GM19395 (cell line): Measurements from ENCODE around the gene RNF26.

Experiments used
- ATAC-seq: cut with Tn5 transposase; IDR thresholded peaks from one replicate; pipeline ENCODE4 v1.9.1; 2021; ENCODE audit warnings: mild to moderate bottlenecking, moderate library complexity; ENCODE audit not compliant: unreplicated experiment

Gene RNF26

DNA sequence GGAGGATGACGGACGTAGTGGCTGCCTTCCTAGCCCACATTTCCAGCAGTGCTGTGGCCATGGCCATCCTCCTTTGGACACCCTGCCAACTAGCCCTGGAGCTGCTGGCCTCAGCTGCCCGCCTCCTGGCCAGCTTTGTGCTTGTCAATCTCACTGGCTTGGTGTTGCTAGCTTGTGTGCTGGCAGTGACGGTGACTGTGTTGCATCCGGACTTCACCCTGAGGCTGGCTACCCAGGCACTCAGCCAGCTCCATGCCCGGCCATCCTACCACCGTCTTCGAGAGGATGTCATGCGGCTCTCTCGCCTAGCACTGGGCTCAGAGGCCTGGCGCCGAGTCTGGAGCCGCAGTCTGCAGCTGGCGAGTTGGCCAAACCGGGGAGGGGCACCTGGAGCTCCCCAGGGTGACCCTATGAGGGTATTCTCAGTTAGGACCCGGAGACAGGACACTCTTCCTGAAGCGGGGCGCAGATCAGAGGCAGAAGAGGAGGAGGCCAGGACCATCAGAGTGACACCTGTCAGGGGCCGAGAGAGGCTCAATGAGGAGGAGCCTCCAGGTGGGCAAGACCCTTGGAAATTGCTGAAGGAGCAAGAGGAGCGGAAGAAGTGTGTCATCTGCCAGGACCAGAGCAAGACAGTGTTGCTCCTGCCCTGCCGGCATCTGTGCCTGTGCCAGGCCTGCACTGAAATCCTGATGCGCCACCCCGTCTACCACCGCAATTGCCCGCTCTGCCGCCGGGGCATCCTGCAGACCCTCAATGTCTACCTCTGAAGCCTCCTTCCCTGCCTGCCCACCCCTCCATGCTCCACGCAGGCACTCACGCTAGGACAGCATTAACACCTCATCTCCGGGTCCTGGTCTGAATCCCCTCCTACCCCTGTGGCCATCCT is 1.6 kb downstream of the RNF26 start:
- ATAC-seq = no peak

GRCh38 chr11:119336744-119337469 is 2.6 kb downstream of the RNF26 start:
- ATAC-seq = no peak

DNA sequence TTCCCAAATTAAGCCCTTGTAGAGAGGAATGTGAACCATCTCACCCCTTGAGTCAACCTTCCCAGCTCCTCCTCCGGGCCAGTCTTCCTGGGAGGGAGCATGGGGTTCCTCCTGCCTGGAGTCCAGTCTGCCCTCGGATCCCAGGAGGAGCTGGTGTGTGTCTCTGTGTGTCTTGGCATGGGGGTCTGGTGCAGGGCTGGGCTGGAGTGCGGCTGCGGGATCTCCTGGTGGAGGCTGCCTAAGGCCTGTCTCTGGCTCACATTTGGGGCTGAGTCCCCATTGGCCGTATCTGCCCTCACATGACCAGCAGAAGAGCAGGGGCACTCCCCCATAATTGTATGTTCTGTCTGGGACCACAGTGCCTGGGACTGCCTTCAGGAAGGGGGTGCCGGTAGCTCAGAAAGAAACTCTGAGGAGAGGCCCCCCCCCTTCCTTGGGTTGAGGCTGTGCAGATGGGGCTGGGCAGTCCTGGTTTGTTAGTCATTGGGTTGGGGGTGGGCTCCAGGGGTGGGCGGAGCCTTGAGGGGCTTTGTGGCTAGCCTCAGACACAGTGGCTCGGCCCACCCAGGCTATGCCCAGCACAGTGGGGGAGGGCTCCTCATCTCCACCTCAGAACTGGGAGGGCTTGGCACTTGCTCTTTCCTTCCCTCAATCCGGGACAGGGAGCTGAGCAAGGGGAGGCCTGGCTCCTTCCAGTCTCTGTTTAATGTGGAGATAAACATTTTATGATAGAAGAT is 3.4 kb downstream of the RNF26 start:
- no peak for ATAC-seq

GRCh38 chr11:119338318-119338890 is 4.1 kb downstream of the RNF26 start:
- ATAC-seq = no peak

- ATAC-seq = no peak
Observed at GRCh38 chr11:119338965-119339588, 4.8 kb downstream of the RNF26 start.

DNA sequence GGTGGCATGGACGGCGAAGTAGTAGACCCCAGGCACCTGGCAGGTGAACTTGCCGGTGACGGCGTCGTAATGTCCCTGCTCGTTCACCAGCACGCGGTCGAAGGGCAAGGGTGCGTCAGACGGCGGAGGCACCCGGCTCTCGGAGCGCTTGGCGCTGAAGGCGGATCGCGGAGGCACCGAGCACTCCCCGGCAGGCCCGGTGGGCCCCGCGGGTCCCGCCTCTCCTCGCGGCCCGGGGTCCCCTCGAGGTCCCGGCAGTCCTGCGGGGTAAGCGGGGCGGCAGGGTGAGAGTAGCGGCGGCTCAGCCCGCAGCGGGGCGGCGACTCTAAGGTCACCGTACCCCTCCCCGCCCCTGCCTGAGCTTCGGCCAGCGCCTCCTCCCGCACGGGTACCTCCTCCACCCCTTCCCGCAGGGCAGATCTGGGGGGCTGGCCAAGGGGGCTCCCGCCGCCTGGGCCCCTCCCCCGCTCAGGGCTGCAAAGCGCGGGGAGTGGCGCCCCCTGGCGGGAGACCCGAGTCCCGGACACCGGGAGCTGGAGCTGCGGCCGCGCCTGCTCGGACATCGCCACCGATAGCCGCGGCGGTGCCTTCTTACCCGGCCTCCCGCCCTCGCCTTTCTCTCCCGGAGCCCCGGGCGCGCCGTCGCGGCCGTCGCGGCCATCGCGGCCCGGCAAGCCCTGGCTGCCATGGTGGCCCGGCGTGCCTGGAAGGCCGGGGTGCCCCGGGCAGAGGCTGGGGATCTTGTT is 5.4 kb downstream of the RNF26 start:
- ATAC-seq = no peak

- no peak for ATAC-seq
Observed at GRCh38 chr11:119340335-119341221, 6.3 kb downstream of the RNF26 start, which contains the start of gene C1QTNF5. TSS of gene C1QTNF5 (minus strand) at chr11:119340883. CDS start at chr11:119340397, 486 bp downstream.

- ATAC-seq = no peak
Observed at GRCh38 chr11:119341222-119342022, 7.1 kb downstream of the RNF26 start.

- ATAC-seq = no peak
Observed at GRCh38 chr11:119342023-119342300, 7.6 kb downstream of the RNF26 start.

GRCh38 chr11:119342362-119343130 is 8.2 kb downstream of the RNF26 start:
- ATAC-seq = no peak

DNA sequence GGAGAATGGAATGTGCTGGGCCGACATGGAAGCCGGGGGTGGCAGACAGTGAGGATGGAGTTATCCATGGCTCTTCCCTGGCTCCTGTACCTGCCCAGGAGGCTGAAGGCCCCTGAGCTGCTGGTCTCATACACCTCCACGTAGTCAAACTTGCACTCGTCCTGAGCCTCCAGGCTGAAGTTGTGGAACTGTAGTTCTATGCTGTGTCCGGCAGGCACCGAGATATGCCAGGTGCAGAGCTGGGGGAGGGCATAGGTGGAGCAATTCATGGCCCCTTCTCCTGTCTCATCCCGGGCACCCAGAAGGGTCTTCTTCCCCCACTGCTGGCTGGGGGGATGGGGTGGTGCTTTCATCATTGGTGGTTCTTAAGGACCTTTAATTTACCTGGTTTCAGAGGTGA is 9.4 kb downstream of the RNF26 start:
- ATAC-seq = no peak

GRCh38 chr11:119344291-119345010 is 10.1 kb downstream of the RNF26 start:
- ATAC-seq = no peak

GRCh38 chr11:119345685-119346084 is 11.4 kb downstream of the RNF26 start:
- no peak for ATAC-seq

- ATAC-seq = no peak
Observed at GRCh38 chr11:119346605-119347004, 12.3 kb downstream of the RNF26 start, which contains the start of gene MFRP. TSS of gene MFRP (minus strand) at chr11:119346705. CDS start at chr11:119346513, 192 bp downstream.

DNA sequence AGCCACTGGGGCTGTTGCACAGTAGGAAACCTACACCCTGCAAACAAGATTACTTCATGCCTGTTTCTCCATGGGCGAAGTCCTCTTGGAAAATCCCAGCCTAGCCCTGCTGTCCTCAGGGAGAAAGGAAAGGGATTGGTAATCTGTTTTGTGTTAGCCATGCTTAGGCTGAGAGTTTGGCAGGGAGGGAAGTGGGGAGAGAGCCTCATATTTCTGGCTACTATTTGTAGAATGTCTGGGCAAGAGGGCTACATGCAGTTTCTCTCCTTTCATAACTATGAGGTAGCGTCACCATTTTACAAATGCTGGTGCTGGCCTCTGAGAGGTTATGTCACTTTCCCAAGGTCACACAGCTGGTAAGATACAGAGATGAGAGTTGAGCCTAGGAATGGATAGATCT is 12.9 kb downstream of the RNF26 start:
- ATAC-seq = no peak

DNA sequence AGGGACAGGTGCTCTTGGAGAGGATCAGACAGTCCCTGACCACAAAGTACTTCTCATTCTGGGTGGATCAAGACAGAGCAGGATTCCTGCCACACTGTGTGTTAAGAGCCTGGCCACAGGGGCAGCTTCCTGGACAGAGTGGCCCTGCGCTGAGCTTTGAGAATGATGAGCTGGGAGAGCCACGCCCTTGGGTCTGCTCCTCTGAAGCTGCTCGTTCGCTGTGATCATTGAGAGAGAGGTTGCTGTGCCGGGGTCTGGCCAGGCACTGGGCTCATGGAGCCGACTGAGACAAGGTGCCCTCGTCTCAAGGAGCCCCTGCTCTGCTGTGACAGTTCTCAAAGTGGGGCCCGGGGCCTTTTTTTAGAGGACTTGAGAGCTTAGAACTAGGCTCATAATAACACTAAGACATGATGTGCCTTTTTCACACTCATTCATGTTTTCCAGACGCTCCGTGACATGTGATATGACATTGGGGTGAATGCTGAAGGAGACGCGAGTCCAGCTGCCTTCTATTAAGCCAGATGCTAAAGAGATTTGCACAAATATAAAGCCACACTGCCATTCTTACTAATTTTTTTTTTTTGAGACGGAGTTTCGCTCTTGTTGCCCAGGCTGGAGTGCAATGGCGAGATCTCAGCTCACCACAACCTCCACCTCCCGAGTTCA is 13.7 kb downstream of the RNF26 start:
- no peak for ATAC-seq
